ENCODE measurements around the gene HSD3B2.

HSD3B2 gene

GRCh38 chr1:119467219-119467618, 52.3 kb downstream of the HSD3B2 start:
- no peak for DNase-seq

GRCh38 chr1:119467857-119468668, 53.1 kb downstream of the HSD3B2 start:
- DNase-seq: no peak

GRCh38 chr1:119469741-119470140, 54.8 kb downstream of the HSD3B2 start:
- no peak for DNase-seq

GRCh38 chr1:119470377-119470776, 55.4 kb downstream of the HSD3B2 start:
- DNase-seq: no peak

- DNase-seq: no peak
Measured at GRCh38 chr1:119470958-119471357, 56.0 kb downstream of the HSD3B2 start.

GRCh38 chr1:119471566-119471965, 56.6 kb downstream of the HSD3B2 start:
- DNase-seq: no peak

- no peak for DNase-seq
Measured at GRCh38 chr1:119472080-119472818, 57.3 kb downstream of the HSD3B2 start.

Measured in SHP77 treated with DMSO at 0.1 percent for 48 hours (cell line).